Keratinocyte (primary cell): Measurements from ENCODE around the gene STYXL1. TPM values are rescaled to one million over a fixed set of nuclear protein-coding genes. Genes with fewer than 3 reads are reported as not detected.

ENCODE experiments used
- DNase-seq: peaks from one replicate; pipeline ENCODE4 v3.0.0-alpha.2; 2011; ENCODE audit warnings: low read depth, missing footprints, low spot score
- FAIRE-seq: peaks from 2 replicates; lab custom pipeline; 2011; peaks lifted over from hg19 to GRCh38; lab: Jason Lieb, UNC
- H2AFZ ChIP-seq: 2 replicates; pipeline ENCODE4 v1.6.0; 2012; ENCODE audit warnings: low read length, control low read depth, inconsistent platforms; ENCODE audit not compliant: control insufficient read depth
- H3K27ac ChIP-seq: 2 replicates; pipeline ENCODE4 v1.5.1; 2011; ENCODE audit warnings: low read length; ENCODE audit not compliant: control insufficient read depth, insufficient read depth
- H3K27me3 ChIP-seq: 3 replicates; pipeline ENCODE4 v1.6.0; 2011; ENCODE audit warnings: low read length; ENCODE audit not compliant: control insufficient read depth, insufficient read depth; ENCODE audit errors: extremely low read depth
- H3K36me3 ChIP-seq, 2 experiments: 2 replicates in 1 of 2; 3 replicates in 1 of 2; pipeline ENCODE4 v1.5.1; 2011; ENCODE audit warnings: low read length in 2 of 2, mild to moderate bottlenecking in 1 of 2; ENCODE audit not compliant: control insufficient read depth in 2 of 2, insufficient read depth in 2 of 2; ENCODE audit errors: extremely low read depth in 1 of 2
- H3K4me1 ChIP-seq: 3 replicates; pipeline ENCODE4 v1.5.1; 2011; ENCODE audit warnings: low read length; ENCODE audit not compliant: control insufficient read depth, insufficient read depth; ENCODE audit errors: extremely low read depth
- H3K4me2 ChIP-seq: 3 replicates; pipeline ENCODE4 v1.6.0; 2011; ENCODE audit warnings: low read depth, low read length; ENCODE audit not compliant: control insufficient read depth, insufficient read depth; ENCODE audit errors: extremely low read depth
- H3K4me3 ChIP-seq, 3 experiments: fragments of 200-600 bp in 1 of 3; sonication (generic) in 1 of 3; 2 replicates in 2 of 3; 3 replicates in 1 of 3; pipeline ENCODE4 v1.5.1; 2011 to 2016; ENCODE audit warnings: low read length in 3 of 3, mild to moderate bottlenecking in 3 of 3, control low read depth in 2 of 3, inconsistent platforms in 1 of 3, low read depth in 1 of 3, mixed read lengths in 1 of 3, mixed run types in 1 of 3, moderate library complexity in 1 of 3; ENCODE audit not compliant: control insufficient read depth in 2 of 3, insufficient read depth in 2 of 3; ENCODE audit errors: extremely low read depth in 1 of 3
- H3K79me2 ChIP-seq: 2 replicates; pipeline ENCODE4 v1.6.0; 2012; ENCODE audit warnings: low read length; ENCODE audit not compliant: control insufficient read depth, insufficient read depth
- H3K9ac ChIP-seq: 3 replicates; pipeline ENCODE4 v1.6.0; 2011; ENCODE audit warnings: low read length; ENCODE audit not compliant: control insufficient read depth, insufficient read depth; ENCODE audit errors: extremely low read depth
- H3K9me1 ChIP-seq: 3 replicates; pipeline ENCODE4 v1.6.0; 2011; ENCODE audit warnings: low read length; ENCODE audit not compliant: control insufficient read depth, insufficient read depth; ENCODE audit errors: extremely low read depth
- H3K9me3 ChIP-seq: 2 replicates; pipeline ENCODE4 v1.5.1; 2012; ENCODE audit warnings: low read depth, low read length; ENCODE audit not compliant: control insufficient read depth
- H4K20me1 ChIP-seq: 3 replicates; pipeline ENCODE4 v1.6.0; 2011; ENCODE audit warnings: low read length; ENCODE audit not compliant: control insufficient read depth, insufficient read depth; ENCODE audit errors: extremely low read depth
- EZH2 ChIP-seq: IDR thresholded peaks from one replicate; pipeline ENCODE4 v1.6.1; 2012; ENCODE audit warnings: inconsistent platforms, mild to moderate bottlenecking, low read length, moderate library complexity
- dilution Hi-C: fragments of 300-500 bp; cut with MboI; formaldehyde crosslinking; loops from one replicate; pipeline ENCODE4 v1.7.0; 2020; ENCODE audit warnings: low sequenced_read_pairs; ENCODE audit not compliant: extremely low pct_ligation_motif_present
- polyA plus RNA-seq, 5 experiments: library from polyadenylated mRNA; depleted of rRNA in 3 of 5; stranded (reverse) in 3 of 5; stranded (forward) in 1 of 5; unstranded in 1 of 5; fragments of >200 nt; gene quantifications; 1 replicate in 1 of 5; 2 replicates in 3 of 5; 3 replicates in 1 of 5; pipeline versions ENCODE4 v1.2.1 to v1.2.3, GENCODE V29; 2011 to 2012; ENCODE audit warnings: missing spikeins in 2 of 5, low read depth in 1 of 5, low replicate concordance in 1 of 5
- TF ChIP-seq, protein P1 (sequence below), 3 experiments: IDR thresholded peaks in 1 of 3; conservative IDR thresholded peaks in 1 of 3; optimal IDR thresholded peaks in 1 of 3; 2 replicates in 2 of 3; 3 replicates in 1 of 3; pipeline versions ENCODE3 to v1.5.1; 2011; ENCODE audit warnings: low read length in 3 of 3, mild to moderate bottlenecking in 3 of 3, moderate library complexity in 2 of 3, control low read depth in 1 of 3, inconsistent platforms in 1 of 3; ENCODE audit not compliant: insufficient read depth in 2 of 3; ENCODE audit errors: extremely low read depth in 1 of 3

The STYXL1 gene
- polyA plus RNA-seq, 1 donor (not counting 4 experiments of a cell fraction or from before 2014, with no cell fraction given), result 76.2 TPM

DNA sequence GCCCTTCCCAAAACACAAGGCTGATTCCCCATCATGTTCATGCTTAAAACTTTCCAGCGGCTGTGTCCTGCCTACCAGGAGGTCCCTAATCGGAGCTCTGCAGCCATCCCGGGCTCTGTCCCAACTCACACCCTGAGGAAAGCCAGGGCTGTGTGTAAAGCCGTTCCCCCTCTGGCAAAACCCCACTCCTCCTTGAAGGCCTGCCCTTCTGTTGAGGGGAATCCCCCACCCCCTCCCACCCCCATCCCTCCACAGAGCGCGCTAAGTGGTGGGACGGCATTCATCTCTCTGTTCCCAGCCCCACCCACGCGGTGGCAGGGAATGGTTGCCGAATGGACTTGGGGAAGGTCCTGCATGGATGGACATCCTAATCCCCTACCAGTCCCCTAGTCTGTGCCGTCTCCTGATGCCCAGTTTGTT, 52.7 kb downstream of the STYXL1 start:
- peak overlapping the region; percentile 37 for H2AFZ ChIP-seq
- DNase-seq (no peak), FAIRE-seq (no peak)
- H3K79me2 ChIP-seq, result no peaks in the 10 kb centered on the region
- peak overlapping the region; percentile 30 for H3K9ac ChIP-seq
- peak overlapping the region; percentile 87 for H3K4me2 ChIP-seq
- no peaks in the 10 kb centered on the region for H3K9me1 ChIP-seq
- no peak overlapping the region for H3K27ac ChIP-seq
- no peaks in the 10 kb centered on the region for H4K20me1 ChIP-seq
- H3K9me3 ChIP-seq, result no peaks in the 10 kb centered on the region
- no peaks in the 10 kb centered on the region for H3K27me3 ChIP-seq
- peaks cover 9 to 10% of the 10 kb centered on the region in 2 experiments for H3K36me3 ChIP-seq
- dilution Hi-C loops, result no loop called here
- H3K4me3 ChIP-seq, result peak overlapping the region in 2 of 3 experiments; percentile 52 to 82
- H3K4me1 ChIP-seq, result peaks cover 4% of the 10 kb centered on the region
- TF ChIP-seq, protein P1, sequence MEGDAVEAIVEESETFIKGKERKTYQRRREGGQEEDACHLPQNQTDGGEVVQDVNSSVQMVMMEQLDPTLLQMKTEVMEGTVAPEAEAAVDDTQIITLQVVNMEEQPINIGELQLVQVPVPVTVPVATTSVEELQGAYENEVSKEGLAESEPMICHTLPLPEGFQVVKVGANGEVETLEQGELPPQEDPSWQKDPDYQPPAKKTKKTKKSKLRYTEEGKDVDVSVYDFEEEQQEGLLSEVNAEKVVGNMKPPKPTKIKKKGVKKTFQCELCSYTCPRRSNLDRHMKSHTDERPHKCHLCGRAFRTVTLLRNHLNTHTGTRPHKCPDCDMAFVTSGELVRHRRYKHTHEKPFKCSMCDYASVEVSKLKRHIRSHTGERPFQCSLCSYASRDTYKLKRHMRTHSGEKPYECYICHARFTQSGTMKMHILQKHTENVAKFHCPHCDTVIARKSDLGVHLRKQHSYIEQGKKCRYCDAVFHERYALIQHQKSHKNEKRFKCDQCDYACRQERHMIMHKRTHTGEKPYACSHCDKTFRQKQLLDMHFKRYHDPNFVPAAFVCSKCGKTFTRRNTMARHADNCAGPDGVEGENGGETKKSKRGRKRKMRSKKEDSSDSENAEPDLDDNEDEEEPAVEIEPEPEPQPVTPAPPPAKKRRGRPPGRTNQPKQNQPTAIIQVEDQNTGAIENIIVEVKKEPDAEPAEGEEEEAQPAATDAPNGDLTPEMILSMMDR (optimal IDR thresholded peaks at IDR 0.05 in 1 of 3, IDR thresholded peaks at IDR 0.05 in 1 of 3, conservative IDR thresholded peaks at IDR 0.05 in 1 of 3; ENCODE audit: extremely low read depth in 1 of 3, insufficient read depth in 2 of 3, low read length in 3 of 3), result no peak
- TF ChIP-seq EZH2, result no peak

DNA sequence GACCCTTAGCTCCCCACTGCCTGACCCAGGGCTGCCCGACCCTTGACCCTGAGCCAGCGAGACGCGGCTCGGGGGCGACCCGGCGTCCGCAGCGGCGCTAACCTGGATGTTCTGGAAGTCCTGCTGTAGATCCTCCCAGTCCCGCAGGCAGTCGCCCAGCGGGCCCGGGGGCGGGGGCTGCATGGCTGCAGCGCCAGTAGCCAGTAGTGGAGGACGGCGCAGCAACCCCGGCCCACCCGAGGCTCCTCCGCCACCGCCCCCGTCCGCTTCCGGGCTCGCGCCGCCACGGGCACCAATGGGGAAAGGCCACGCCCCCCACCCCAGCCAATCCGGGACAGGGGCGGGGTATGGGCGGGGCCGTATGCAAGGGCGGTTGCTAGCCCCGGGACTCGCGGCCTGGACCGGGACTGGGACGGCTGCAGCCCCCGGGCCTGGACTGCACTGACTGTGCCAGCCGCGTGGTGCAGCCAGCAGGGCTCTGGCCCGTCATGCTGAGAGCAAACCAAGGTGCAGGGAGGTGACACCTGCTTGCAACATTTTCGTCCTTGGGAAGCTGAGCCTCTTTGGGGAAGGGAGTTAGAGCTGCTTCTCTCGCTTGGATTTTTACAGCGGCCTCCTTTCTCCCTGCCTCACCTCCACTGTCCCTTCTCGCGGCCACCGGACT, 53.3 kb downstream of the STYXL1 start, which contains the start of gene TMEM120A:
TSS of gene TMEM120A (minus strand) at position 208 of the 664 bp plus-strand sequence. CDS start at position 183, 25 bp downstream.
- Histone ChIP-seq H4K20me1 (no peaks in the 10 kb centered on the region), H3K9me1 (no peaks in the 10 kb centered on the region), H2AFZ (peak within 1 kb of the TSS; percentile 53), H3K79me2 (no peaks in the 10 kb centered on the region), H3K4me1 (peaks cover 4% of the 10 kb centered on the region), H3K27ac (peak within 1 kb of the TSS; percentile 31), H3K9me3 (no peaks in the 10 kb centered on the region), H3K27me3 (no peaks in the 10 kb centered on the region), H3K4me3 (peak within 1 kb of the TSS; percentile 76 to 82 (median 78)), H3K9ac (peak within 1 kb of the TSS; percentile 72), H3K4me2 (peak within 1 kb of the TSS; percentile 87), H3K36me3 (peaks cover 9 to 11% of the 10 kb centered on the region in 2 experiments)
- peak; percentile 44 for DNase-seq
- TF ChIP-seq, protein P1 (optimal IDR thresholded peaks at IDR 0.05 in 1 of 3, IDR thresholded peaks at IDR 0.05 in 1 of 3, conservative IDR thresholded peaks at IDR 0.05 in 1 of 3; ENCODE audit: extremely low read depth in 1 of 3, insufficient read depth in 2 of 3, low read length in 3 of 3), result no peak
- TF ChIP-seq EZH2, result no peak
- FAIRE-seq, result peak; percentile 5
- dilution Hi-C loops, result no loop called here
